Bronchial epithelial cell (primary cell): Measurements from ENCODE around the gene HOXD11. TPM values are rescaled to one million over a fixed set of nuclear protein-coding genes. Genes with fewer than 3 reads are reported as not detected.

Experiments used
- DNase-seq: peaks from one replicate; pipeline ENCODE4 v3.0.0-alpha.2; 2010; ENCODE audit warnings: low read depth
- FAIRE-seq: peaks from 2 replicates; lab custom pipeline; 2011; peaks lifted over from hg19 to GRCh38; lab: Jason Lieb, UNC
- H3K27me3 ChIP-seq: 2 replicates; pipeline ENCODE4 v1.5.1; 2011; ENCODE audit warnings: low read length; ENCODE audit not compliant: control insufficient read depth, insufficient read depth
- H3K36me3 ChIP-seq: 2 replicates; pipeline ENCODE4 v1.5.1; 2011; ENCODE audit warnings: low read length; ENCODE audit not compliant: control insufficient read depth, insufficient read depth
- H3K4me3 ChIP-seq: 2 replicates; pipeline ENCODE4 v1.5.1; 2011; ENCODE audit warnings: mild to moderate bottlenecking, low read depth, low read length, control low read depth
- total RNA-seq: library from RNA; depleted of rRNA; stranded (reverse); fragments of >200 nt; gene quantifications from 2 replicates; pipeline ENCODE4 v1.2.1, GENCODE V29; 2014
- TF ChIP-seq, protein P1 (sequence below): IDR thresholded peaks from 2 replicates; pipeline ENCODE4 v1.5.1; 2011; ENCODE audit warnings: mild to moderate bottlenecking, moderate library complexity, low read length, control low read depth, inconsistent platforms; ENCODE audit not compliant: insufficient read depth, severe bottlenecking

HOXD11 gene
- total RNA-seq, 1 donor from 2014 or later, result not detected

DNA sequence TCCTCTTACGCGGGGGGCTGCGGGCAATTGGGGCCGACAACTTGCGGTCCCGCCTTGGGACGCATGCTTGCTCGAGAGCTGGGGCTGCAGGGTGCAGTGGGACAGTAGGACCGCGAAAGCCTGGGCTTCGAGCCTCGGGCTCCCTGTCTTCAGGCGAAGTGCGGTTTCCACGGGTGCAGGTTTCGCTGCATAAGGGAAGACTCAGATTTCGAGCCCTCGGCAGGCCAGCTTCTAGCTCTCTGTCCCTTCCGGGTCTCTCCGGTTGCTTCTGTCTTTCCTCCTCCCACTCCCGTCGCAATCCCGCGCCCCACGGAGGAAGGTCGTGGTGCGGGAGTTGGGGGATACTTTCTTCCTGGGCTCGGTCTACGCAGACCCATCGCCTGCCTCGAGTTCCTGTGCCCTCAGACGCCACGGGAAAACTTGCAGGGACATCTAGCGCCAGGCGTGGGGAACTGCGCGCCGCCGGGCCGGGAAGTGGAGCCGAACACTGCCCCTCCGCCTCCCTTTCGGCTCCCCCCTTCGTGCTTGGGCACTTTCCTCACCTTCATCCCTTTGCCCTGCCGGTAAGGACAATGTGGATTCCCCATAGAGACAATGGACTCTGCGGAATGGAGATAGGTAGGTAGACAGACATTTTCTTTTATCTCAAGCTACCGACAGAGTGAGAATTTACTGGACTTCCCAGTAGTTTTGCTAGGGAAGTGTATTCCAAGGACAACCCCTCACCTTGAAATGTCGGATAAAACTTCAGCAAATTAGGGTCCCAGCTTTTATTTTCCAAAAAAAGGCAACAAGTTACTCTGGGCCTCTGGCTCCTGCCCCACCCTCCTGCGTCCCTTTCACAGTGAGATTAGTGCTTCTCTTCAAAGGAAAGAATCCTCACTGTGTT lies 18.8 kb upstream of the HOXD11 start:
- Histone ChIP-seq H3K4me3 (no peak overlapping the region), H3K36me3 (no peaks in the 10 kb centered on the region), H3K27me3 (peaks cover 80% of the 10 kb centered on the region)
- FAIRE-seq (no peak), DNase-seq (no peak)
- TF ChIP-seq, protein P1, sequence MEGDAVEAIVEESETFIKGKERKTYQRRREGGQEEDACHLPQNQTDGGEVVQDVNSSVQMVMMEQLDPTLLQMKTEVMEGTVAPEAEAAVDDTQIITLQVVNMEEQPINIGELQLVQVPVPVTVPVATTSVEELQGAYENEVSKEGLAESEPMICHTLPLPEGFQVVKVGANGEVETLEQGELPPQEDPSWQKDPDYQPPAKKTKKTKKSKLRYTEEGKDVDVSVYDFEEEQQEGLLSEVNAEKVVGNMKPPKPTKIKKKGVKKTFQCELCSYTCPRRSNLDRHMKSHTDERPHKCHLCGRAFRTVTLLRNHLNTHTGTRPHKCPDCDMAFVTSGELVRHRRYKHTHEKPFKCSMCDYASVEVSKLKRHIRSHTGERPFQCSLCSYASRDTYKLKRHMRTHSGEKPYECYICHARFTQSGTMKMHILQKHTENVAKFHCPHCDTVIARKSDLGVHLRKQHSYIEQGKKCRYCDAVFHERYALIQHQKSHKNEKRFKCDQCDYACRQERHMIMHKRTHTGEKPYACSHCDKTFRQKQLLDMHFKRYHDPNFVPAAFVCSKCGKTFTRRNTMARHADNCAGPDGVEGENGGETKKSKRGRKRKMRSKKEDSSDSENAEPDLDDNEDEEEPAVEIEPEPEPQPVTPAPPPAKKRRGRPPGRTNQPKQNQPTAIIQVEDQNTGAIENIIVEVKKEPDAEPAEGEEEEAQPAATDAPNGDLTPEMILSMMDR, result peak; percentile 85

DNA sequence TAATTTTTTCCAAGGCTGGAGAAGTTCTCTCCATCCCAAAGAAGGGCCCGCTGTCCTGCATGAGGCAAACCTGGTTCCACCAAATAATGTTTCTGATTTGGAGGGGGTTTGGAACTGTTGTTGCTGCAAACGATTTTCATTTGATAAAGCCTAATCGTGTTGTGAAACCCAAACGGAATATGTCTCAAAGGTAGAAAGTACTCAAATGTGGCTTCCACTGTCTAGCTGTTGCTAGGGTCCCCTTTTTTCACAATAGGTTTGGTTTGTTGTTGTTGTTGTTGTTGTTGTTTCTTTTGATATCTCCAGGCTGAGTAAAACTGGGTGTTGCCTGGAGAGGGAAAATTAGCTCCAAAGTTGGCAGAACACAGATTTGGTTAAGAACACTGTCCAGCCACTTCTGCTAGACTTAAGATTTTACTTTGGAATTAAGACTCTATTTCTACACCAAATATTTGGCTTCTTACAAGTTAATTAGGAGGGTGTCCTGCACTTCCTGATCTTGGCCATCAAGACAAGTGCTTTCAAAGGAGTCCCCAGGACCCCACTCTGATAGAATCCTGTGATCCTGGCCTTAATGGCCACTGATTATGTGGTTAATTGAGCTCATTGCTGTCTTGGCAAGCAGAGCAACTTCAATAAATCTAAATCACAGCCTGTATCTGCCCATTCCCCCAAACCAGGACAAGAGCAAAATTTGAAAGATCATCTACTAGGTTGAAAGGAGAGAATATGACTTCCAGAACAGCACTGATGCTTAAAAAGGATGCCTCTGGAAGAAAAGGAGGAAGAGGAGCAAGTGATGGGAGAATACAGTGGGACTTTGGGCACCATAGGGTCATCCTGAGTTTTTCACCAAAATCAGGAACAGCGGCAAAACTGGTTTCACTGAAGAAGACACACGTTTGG lies 17.9 kb upstream of the HOXD11 start:
- H3K36me3 ChIP-seq, result no peaks in the 10 kb centered on the region
- DNase-seq (no peak), FAIRE-seq (peak; percentile 52)
- TF ChIP-seq, protein P1, result no peak
- no peak overlapping the region for H3K4me3 ChIP-seq
- peaks cover 80% of the 10 kb centered on the region for H3K27me3 ChIP-seq

- H3K27me3 ChIP-seq, result peaks cover 79% of the 10 kb centered on the region
- no peak for FAIRE-seq
- H3K36me3 ChIP-seq, result no peaks in the 10 kb centered on the region
- DNase-seq, result no peak
- TF ChIP-seq, protein P1, result no peak
- H3K4me3 ChIP-seq, result no peak overlapping the region
Measured at GRCh38 chr2:176089843-176090395, 17.2 kb upstream of the HOXD11 start.

GRCh38 chr2:176090862-176091261 lies 16.2 kb upstream of the HOXD11 start:
- peaks cover 72% of the 10 kb centered on the region for H3K27me3 ChIP-seq
- TF ChIP-seq, protein P1, result no peak
- FAIRE-seq, result no peak
- no peak overlapping the region for H3K4me3 ChIP-seq
- DNase-seq, result no peak
- no peaks in the 10 kb centered on the region for H3K36me3 ChIP-seq

DNA sequence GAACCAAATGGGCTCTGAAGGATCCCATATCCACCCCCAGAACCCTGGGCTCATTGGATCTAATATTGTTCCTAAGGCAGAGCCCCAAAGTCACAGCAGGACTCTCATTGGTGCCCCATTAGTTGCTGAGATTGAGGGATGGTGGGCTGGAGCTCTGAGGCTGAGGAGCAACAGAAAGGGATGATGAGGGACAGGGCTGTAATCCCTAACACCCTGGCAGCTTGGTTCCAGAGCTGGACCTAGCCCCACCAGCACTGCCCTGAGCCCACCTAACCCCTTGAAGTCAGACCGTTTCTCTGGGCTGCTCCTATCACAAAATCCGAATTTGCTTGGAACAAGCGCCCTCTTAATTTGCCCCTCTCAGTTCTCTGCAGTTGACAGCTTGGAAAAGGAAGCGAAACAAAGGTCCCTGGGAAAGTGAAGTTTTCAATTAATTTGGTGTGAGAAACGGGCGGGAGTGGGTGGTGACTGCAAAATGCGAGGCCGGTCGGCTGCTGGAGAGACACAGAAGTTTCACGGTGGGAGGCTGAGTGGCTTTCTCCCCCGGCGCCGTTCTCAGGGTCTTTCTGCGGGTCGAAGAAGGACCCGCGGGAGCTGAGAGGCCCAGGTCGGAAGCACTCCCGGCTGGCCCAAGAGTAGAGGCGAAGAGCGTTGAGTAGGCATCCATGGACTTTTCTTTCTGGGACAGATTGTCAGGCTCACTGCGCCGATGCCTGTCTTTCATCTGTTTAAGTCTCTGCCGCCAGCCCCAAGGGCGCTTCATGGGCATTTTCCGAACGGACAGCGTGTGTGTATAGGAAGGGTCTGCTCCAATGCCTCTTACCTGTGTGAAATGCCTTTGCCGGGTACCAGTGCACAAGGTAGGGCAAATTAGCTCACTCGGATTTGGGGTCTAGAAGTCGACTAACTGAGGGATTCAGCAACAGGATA lies 15.5 kb upstream of the HOXD11 start:
- DNase-seq (no peak), FAIRE-seq (no peak)
- H3K27me3 ChIP-seq, result peaks cover 68% of the 10 kb centered on the region
- H3K36me3 ChIP-seq, result no peaks in the 10 kb centered on the region
- TF ChIP-seq, protein P1, result no peak
- H3K4me3 ChIP-seq, result no peak overlapping the region
